Measurements from ENCODE around the gene RAB28. TPM values are rescaled to one million over a fixed set of nuclear protein-coding genes. Genes with fewer than 3 reads are reported as not detected.

The RAB28 gene
- total and polyA plus RNA-seq, 9 of the 15 experiments (the other 6 are each of a cell fraction or from before 2014, with no cell fraction given) = 6.7 to 40.4 (median 23.0) TPM

DNA sequence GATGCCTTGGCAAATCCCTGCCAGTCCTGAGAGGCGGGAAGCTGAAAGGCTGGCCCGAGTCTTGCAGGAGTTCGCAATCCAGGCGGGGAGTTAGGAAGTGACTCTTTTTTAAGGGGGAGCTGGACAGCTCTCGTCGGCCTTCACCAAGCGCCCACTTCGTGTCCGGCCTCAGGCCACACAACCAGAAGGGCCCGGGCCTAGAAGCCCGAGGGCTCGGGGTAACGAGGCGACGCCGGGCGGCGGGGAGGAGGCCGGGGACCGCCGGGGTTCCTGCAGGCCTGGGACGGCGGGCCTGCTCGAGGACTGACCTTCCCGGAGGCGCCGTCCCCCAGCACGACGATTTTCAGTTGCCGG lies 395 bp downstream of the RAB28 start (continued):
- TF ChIP-seq, protein P1, sequence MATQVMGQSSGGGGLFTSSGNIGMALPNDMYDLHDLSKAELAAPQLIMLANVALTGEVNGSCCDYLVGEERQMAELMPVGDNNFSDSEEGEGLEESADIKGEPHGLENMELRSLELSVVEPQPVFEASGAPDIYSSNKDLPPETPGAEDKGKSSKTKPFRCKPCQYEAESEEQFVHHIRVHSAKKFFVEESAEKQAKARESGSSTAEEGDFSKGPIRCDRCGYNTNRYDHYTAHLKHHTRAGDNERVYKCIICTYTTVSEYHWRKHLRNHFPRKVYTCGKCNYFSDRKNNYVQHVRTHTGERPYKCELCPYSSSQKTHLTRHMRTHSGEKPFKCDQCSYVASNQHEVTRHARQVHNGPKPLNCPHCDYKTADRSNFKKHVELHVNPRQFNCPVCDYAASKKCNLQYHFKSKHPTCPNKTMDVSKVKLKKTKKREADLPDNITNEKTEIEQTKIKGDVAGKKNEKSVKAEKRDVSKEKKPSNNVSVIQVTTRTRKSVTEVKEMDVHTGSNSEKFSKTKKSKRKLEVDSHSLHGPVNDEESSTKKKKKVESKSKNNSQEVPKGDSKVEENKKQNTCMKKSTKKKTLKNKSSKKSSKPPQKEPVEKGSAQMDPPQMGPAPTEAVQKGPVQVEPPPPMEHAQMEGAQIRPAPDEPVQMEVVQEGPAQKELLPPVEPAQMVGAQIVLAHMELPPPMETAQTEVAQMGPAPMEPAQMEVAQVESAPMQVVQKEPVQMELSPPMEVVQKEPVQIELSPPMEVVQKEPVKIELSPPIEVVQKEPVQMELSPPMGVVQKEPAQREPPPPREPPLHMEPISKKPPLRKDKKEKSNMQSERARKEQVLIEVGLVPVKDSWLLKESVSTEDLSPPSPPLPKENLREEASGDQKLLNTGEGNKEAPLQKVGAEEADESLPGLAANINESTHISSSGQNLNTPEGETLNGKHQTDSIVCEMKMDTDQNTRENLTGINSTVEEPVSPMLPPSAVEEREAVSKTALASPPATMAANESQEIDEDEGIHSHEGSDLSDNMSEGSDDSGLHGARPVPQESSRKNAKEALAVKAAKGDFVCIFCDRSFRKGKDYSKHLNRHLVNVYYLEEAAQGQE (IDR thresholded peaks at IDR 0.05; ENCODE audit: borderline replicate concordance) = peak; percentile 70
- TF ChIP-seq, protein P1 (CRISPR knock-in tag; IDR thresholded peaks at IDR 0.05; ENCODE audit: low read depth) = no peak
- TF ChIP-seq, protein P2, sequence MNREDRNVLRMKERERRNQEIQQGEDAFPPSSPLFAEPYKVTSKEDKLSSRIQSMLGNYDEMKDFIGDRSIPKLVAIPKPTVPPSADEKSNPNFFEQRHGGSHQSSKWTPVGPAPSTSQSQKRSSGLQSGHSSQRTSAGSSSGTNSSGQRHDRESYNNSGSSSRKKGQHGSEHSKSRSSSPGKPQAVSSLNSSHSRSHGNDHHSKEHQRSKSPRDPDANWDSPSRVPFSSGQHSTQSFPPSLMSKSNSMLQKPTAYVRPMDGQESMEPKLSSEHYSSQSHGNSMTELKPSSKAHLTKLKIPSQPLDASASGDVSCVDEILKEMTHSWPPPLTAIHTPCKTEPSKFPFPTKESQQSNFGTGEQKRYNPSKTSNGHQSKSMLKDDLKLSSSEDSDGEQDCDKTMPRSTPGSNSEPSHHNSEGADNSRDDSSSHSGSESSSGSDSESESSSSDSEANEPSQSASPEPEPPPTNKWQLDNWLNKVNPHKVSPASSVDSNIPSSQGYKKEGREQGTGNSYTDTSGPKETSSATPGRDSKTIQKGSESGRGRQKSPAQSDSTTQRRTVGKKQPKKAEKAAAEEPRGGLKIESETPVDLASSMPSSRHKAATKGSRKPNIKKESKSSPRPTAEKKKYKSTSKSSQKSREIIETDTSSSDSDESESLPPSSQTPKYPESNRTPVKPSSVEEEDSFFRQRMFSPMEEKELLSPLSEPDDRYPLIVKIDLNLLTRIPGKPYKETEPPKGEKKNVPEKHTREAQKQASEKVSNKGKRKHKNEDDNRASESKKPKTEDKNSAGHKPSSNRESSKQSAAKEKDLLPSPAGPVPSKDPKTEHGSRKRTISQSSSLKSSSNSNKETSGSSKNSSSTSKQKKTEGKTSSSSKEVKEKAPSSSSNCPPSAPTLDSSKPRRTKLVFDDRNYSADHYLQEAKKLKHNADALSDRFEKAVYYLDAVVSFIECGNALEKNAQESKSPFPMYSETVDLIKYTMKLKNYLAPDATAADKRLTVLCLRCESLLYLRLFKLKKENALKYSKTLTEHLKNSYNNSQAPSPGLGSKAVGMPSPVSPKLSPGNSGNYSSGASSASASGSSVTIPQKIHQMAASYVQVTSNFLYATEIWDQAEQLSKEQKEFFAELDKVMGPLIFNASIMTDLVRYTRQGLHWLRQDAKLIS (CRISPR knock-in tag; IDR thresholded peaks at IDR 0.05) = no peak
- TF ChIP-seq FOXK1 (CRISPR knock-in tag; IDR thresholded peaks at IDR 0.05; ENCODE audit: borderline replicate concordance) = no peak
- TF ChIP-seq, protein P3, sequence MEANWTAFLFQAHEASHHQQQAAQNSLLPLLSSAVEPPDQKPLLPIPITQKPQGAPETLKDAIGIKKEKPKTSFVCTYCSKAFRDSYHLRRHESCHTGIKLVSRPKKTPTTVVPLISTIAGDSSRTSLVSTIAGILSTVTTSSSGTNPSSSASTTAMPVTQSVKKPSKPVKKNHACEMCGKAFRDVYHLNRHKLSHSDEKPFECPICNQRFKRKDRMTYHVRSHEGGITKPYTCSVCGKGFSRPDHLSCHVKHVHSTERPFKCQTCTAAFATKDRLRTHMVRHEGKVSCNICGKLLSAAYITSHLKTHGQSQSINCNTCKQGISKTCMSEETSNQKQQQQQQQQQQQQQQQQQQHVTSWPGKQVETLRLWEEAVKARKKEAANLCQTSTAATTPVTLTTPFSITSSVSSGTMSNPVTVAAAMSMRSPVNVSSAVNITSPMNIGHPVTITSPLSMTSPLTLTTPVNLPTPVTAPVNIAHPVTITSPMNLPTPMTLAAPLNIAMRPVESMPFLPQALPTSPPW (CRISPR knock-in tag; IDR thresholded peaks at IDR 0.05) = no peak
- no peak for TF ChIP-seq RBM14 (IDR thresholded peaks at IDR 0.05; ENCODE audit: borderline replicate concordance, insufficient read depth, low read depth, low read length)
- no peak for TF ChIP-seq ZFP1 (CRISPR knock-in tag; IDR thresholded peaks at IDR 0.05)
- TF ChIP-seq HDAC1 (IDR thresholded peaks at IDR 0.05) = peak in 1 of 2 experiments; percentile 42; a peak in 1 of 4 replicates
- TF ChIP-seq SIRT6 (IDR thresholded peaks at IDR 0.05; ENCODE audit: low read depth, low read length) = no peak
- no peak for TF ChIP-seq RHOXF2B (CRISPR knock-in tag; conservative IDR thresholded peaks at IDR 0.05)
- no peak for TF ChIP-seq CXXC5 (CRISPR knock-in tag; IDR thresholded peaks at IDR 0.05)
- TF ChIP-seq GABPB2 (CRISPR knock-in tag; conservative IDR thresholded peaks at IDR 0.05) = no peak
- TF ChIP-seq CCAR2 (IDR thresholded peaks at IDR 0.05; ENCODE audit: low read depth, low read length) = no peak
- TF ChIP-seq TCF7 (IDR thresholded peaks at IDR 0.05; ENCODE audit: borderline replicate concordance) = no peak
- no peak for TF ChIP-seq ASH1L (IDR thresholded peaks at IDR 0.05; ENCODE audit: borderline replicate concordance, low read depth, partially characterized antibody)
